HG03135 (cell line): ENCODE results near the gene SACS.

Source experiments
- ATAC-seq: cut with Tn5 transposase; IDR thresholded peaks from one replicate; pipeline ENCODE4 v1.9.1; 2021; ENCODE audit warnings: mild to moderate bottlenecking, moderate library complexity; ENCODE audit not compliant: unreplicated experiment

SACS gene, protein sequence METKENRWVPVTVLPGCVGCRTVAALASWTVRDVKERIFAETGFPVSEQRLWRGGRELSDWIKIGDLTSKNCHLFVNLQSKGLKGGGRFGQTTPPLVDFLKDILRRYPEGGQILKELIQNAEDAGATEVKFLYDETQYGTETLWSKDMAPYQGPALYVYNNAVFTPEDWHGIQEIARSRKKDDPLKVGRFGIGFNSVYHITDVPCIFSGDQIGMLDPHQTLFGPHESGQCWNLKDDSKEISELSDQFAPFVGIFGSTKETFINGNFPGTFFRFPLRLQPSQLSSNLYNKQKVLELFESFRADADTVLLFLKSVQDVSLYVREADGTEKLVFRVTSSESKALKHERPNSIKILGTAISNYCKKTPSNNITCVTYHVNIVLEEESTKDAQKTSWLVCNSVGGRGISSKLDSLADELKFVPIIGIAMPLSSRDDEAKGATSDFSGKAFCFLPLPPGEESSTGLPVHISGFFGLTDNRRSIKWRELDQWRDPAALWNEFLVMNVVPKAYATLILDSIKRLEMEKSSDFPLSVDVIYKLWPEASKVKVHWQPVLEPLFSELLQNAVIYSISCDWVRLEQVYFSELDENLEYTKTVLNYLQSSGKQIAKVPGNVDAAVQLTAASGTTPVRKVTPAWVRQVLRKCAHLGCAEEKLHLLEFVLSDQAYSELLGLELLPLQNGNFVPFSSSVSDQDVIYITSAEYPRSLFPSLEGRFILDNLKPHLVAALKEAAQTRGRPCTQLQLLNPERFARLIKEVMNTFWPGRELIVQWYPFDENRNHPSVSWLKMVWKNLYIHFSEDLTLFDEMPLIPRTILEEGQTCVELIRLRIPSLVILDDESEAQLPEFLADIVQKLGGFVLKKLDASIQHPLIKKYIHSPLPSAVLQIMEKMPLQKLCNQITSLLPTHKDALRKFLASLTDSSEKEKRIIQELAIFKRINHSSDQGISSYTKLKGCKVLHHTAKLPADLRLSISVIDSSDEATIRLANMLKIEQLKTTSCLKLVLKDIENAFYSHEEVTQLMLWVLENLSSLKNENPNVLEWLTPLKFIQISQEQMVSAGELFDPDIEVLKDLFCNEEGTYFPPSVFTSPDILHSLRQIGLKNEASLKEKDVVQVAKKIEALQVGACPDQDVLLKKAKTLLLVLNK (N-terminal part only)

DNA sequence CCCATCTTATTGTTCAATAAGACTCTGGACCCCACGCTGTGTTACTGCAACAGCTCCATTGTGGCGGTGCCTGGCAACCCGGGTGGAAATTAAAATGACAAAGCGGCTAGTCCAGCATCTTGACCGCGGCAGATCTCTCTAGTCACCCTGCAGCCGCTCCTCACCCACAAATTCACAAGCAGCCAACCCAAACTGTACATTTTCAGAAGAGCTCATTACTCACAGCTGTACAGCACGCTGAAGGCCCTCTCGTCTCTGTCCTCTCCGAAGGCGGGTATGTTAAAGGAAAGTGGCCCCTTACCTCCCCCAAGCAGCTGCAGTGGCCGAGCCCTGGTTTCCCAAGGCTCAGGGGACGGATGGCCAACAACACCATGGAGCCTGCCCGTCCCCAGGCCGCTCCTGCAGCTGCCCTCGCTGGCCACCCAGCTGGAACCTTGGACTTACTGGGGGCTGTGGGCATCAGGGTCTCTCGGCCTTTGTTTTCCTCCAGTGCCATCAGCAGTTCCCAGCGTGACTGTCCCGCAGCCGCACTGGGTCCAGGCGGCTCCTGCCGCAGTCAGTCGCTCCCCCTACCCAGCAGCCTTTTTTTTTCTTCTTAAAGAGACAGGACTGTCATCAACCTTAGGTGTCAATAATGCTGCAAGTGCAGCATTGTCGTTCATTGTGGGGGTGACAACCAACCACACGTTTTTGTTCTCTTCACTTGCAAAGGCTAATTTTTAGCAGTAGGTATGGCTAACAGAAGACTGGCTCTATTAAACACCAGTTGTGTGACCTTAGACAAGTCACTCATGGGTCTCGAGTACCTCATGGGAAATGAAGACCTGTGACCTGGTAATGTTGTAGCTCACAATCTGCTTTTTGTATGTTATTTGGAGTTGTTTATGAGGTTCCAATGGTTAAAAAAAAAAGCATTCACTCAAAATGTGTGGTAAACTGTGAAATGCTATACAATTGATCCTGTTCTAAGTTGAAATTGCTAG lies at the start of gene SACS:
TSS of gene SACS (minus strand) at position 532 of the 983 bp plus-strand sequence. CDS start 22,463 bp downstream, outside the sequence.
- no peak for ATAC-seq

DNA sequence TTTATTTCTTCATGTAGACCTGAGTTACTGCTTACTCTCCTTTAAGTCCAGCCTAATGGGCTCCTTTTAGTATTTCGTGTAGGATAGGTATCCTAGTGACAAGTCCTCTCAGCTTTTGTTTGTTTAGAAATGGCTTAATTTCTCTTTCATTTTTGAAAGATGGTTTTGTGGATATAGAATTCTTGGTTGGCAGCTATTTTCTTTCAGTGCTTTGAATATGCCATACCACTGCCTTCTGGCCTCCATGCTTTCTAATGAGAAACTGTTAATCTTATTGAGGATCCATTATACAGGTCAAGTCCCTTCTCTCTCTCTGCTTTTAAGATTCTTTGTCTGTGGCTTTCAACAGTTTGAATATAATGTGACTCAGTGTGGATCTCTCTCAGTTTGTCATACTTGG lies 46.8 kb upstream of the SACS start:
- no peak for ATAC-seq

DNA sequence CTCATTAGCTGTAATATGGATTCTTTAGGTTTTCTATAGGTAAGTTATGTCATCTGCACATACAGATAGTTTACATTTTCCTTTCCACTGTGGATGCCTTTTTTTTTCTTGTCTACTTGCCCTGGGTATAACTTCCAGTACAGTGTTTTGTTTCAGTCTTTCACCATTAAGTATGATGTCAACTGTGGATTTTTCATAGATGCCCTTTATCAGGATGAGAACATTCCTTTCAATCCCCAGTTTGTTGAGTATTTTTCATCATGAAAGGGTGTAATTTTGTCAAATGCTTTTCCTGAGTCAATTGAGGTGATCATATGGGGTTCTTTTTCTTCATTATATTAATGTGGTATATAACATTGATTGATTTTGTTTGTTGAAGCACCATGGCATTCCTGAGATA lies 43.6 kb upstream of the SACS start:
- ATAC-seq, result no peak

DNA sequence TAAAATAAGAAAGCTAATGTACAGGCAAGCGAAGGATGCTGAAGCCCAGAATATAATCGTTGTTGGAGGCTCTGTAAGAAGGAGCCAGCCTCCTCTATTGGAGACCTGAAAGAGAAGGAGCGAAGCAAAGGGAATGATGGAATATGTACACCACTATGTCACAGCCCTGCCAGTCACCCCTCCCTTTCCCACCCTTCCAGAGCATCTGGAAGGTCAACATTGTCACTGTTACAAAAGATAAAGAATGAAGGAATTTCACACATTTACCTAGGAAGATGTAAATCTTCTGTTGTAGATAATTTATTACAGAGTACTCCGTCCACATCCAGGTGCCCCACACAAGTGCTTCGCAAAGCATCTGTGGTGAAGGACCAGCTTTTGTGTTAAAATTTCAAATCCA lies 39.7 kb upstream of the SACS start:
- ATAC-seq, result no peak

DNA sequence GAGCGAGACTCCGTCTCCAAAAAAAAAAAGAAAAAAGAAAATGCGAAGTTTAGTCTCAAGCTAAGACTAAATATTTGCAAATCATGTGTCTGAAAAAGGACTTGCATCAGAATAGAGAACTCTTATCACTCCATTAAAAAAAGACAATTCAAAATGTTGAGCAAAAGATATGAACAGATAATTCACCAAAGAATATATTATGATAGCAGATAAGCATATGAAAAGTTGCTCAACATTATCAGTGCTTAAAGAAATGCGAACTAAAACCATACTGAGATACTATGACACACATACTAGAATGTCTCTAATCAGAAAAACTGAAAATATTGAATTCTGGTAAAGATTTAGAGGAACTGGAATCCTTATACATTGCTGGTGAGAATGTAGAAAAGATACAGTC lies 38.7 kb upstream of the SACS start:
- no peak for ATAC-seq

DNA sequence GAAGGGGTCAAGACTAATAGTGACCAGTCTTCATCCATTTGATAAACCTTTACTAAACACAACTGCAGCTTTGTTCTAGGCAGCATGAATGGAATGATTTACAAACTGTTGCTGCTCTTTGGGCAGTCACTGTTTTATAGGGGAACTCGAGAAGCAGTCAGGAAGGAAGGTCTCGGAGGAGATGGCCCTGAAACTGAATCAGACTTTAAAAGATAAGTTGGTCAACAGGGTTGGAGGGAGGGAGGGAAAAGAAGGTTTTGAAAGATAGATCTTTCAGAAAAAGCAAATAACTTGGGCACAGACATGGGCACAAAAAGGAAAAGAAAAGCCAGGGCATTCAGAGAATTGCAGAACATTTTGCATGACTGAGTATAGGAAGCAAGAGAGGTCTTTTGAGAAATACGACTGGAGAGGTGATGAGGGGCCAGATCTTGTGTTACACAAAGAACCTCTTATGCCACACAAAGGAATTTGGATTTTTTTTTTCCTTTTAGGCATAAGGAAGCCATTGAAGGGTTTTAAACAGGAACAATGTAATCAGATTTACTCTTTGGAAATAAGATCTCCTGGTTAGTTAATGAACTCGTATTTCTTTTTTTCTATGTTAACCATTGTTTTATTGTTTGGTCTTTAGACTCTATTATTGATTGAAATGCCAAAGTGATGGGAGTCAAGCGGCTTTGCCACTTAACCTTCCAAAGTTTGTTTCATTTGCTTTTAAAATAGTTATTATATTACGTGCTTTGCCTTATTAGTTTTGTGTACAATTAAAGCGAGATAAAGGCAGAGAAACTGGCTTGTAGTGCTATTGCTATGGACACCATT lies 37.5 kb upstream of the SACS start:
- no peak for ATAC-seq

DNA sequence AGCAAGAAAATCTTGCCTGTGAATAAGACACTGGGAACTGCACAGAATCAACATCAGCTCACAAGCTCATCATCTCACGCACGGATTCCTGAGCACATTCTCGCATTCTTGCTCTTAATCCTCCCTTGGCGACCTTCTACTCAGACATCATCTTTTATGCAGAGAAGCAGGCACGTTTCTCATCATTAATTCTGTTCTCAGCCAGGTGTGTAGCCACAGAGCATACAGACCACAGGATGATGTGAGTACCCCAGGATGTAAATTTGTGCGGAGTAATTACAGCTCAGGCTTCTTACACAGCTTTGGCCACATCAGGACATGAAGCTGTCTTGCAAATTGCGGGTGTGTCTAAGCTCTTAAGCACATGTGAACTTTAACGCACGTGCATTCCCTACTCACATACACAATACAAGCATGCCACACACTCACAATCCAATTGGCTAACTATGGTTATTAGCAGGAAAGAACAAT lies 36.5 kb upstream of the SACS start:
- no peak for ATAC-seq

DNA sequence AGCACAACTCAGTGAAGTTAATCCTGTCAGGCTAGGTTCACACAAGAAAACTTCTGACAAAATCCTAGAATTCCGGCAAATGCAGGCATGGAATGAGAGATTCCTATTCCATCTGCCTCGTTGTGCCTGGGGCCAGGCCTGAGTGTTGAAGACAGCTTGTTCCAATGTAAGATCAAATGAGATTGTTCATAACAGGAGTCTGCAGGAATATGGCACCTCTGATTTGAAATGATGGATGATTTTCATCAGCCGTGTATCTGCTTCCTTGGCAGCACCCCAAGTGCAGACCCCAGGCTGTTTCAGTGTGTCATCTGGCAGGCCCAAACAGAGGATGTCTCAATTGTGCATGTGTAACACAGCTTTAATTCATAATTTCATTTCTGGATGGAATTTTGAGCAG lies 35.3 kb upstream of the SACS start:
- no peak for ATAC-seq

DNA sequence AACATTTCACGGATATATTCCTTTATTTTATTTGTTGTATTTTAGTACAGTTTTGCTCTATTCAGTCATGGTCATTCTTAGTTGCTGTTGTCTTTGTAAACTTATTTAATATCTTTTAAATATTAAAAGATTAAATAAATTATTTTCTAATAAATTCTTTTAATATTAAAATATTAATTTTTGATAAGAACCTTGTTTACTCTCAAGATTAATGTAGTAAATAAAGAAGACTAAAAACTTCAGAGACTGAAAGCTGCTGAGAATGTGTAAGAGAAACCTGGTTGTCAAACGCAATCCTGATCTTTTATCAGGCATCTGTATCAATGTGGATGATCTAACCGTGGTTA lies 34.4 kb upstream of the SACS start:
- ATAC-seq, result no peak

DNA sequence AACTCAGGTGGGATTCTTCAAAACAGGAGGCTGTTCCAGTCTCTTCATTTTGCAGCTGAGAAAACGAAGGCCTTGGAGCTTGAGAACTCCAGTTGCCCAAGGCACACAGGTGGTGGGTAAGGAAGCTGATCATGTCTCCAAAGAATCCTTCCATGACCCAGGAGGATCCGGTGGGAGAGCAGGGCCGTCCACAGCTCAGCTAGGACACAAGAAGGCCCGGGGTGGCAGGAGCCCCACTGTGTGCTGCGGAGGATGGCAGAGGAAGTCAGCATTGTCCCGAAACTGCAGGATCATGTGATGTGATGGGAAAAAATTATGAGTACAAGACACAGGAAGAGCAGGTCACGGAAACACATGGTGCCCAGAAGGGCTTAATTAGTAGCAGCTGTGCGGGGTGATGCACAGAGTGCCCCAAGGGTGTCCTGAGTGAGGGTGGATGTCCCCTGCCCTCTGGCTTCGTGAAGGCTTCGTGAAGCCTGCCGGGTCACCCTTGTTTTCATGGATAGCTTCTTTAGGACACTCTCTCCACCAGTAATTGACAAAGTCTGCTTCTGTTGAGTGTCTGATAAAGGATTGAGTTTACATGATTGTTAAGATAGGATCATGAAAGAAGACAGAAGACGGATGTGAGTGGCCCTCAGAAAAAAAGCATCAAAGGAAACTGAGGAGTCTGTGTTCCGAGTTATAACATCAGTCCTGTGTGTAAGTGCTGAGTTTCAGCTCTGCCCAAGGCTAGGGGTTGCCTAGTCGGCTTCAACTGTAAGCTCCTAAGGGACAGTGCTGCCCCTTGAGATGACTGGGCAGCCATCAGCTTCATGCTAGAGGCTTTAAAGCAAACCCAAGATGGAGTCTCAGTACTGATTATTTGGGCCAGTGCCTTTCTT lies 33.8 kb upstream of the SACS start:
- no peak for ATAC-seq

DNA sequence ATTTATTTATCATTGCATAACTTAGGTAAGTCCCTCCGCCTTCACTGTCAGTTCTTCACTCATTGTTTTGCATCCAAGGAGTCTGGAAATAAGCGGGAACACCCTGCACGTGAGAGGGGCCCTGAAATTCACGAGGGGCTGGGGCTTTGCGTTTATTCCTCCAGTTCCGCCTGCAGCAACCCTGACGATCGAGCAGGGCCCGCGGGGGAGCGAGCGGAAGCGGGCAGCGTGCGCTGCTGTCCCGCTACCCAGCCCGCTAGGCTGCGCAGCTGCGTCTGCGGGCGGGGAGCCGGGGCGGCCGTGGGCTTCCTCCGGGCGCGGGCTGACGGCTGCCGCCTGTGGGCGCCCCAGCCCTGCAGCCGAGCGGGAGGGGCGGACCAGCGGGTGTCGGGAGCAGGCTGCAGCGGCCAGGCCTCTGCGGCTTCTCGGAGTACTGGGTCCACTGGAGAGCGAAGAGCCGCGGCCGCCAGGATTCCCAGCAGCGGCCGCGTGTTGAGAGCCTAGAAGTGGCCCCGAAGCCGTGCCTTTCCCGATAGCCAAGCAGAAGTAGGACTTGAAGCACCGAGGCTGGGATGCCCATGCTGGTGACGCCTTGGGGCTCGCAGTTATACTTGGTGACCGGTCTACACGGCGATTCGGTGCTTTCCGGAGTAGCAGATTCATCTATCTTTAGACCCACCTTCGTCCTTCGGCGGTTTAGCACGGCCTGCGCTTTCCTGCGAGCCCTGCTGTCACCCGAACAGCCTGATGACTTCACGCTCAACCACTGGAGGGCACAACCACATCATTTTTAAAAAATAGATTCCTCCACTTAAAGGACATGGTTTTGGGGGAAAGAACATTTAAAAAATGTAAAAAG lies 32.9 kb upstream of the SACS start:
- ATAC-seq, result peak; percentile 88

DNA sequence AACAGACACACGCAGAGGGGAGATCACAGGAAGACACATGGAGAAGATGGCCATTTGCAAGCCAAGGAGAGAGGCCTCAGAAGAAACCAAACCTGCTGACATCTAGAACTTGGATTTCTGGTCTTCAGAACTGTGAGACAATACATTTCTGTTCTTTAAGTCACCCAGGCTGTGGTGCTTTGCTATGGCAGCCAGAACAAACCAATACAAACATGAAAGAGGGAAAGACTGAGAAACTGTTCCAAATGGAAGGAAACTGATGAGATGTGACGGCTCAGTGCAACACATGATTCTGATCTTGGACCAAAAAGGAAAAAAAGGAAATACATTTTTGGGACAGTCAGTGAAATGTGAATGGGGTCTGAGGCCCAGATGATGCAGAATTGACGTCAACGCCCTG lies 30.2 kb upstream of the SACS start:
- no peak for ATAC-seq

DNA sequence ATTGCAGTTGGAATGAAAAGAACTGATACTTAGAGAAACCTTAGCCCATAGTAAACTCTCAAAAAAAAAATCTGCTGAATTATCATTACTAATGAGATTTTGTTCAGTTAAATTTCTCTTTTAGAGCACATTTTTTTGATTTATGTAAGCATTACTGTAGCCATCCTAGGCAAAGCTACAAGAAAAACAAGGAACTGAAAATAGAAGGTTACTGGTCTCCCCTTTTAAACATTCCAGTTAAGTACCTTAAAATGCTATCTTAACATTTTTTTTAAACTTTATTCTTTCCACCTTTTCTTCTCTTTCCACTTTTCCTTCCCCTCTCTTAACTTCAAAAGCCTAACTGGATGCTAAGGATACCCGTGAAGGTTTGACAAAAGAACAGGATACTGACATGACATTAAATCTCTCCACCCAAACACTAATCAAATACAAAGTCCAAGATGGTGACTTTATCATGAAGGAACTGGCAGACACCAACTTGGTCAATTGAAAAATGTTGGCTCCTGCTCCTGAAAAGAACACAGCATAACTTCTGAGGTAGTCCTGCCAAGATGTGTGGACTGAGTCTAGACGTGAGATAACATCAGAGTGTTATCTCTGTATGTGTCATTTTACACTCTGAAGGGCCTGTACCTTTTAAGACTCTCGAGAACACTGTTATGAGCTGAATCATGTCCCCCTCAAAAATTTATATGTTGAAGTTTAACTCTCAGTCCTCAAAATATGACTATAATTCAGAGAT lies 29.5 kb upstream of the SACS start:
- no peak for ATAC-seq

DNA sequence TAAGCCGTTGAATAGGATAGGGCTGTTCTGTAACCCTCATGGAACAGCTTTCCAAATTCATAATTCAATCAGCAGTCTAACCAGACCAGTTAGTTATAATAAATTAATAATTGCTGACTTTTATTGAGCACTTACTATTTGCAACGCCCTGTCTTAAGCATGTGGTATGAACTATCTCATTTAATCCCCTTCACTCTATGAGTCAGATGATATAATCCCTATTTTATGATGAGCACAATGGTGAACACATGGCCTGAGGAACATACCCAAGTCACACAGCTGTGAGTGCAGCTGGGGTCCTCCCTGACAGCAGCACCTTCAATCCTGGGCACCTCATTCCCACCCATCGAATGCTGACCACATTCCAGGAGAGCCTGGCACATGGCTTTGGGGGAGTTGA lies 28.0 kb upstream of the SACS start:
- no peak for ATAC-seq

DNA sequence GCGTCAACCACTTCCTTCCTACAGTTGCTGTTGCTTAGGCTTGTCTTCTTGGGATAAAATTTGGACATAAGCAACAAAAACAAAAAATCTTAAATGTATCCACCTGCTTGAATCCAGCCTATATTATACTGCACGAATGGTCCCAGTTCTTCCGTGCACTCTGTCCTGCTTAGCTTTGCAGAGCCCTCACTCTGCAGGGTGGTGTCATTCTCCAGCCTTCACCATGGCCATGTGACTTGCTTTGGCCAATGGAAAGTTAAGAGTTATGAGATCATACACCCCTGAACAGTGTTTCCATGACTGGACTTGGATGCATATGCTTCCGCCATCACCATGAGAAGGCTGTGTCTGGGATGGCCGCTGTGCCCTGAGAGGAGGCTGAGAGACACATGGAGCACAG lies 27.4 kb upstream of the SACS start:
- ATAC-seq, result no peak

DNA sequence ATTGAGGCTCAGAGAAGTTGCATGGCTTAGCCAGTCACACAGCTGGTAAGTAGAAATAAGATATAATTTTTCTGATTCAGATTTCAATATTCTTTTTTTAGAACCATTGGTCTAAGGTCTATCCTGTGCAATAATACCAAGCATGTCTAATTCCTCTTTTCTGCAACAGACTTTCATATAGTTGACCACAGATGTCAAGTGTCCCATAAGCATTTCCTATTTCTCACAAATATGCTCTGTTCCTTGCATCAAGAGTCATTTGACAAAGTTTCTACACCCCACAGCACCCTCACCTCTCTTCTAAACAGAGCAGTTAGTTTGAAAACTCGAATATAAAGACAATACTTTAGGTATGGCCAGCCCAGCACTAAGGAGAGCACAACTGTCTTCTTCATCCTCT lies 26.8 kb upstream of the SACS start:
- peak; percentile 62 for ATAC-seq

DNA sequence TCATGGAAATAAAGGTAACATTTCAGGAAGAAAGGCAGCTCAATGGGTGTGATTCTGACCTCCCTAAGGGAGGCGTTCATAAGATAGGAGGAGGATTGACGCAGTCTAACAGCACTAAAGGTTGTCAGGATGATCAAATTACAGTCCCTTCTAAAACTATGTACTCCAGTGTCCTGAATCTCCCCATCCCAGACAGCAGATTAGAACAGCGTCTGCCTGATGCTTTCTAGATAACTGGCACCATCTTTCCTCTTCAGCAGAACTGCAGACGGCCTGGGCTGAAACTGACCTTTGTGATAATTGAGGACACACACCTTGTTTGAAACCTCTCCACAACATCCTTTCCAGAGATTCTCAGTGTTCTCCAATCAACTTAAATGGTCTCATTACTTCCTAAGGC lies 25.5 kb upstream of the SACS start:
- no peak for ATAC-seq
